ENCODE measurements around the gene TEX44.

Gene TEX44

GRCh38 chr2:231548752-231549151 lies 43.9 kb upstream of the TEX44 start:
- TF ChIP-seq TEAD4 (IDR thresholded peaks at IDR 0.05) (no peak), CEBPB (IDR thresholded peaks at IDR 0.05) (no peak), MAX (IDR thresholded peaks at IDR 0.05) (no peak), TCF12 (IDR thresholded peaks at IDR 0.05; ENCODE audit: low read depth) (no peak), YY1 (IDR thresholded peaks at IDR 0.05; ENCODE audit: low read depth) (no peak), USF1 (IDR thresholded peaks at IDR 0.05) (no peak), TAF1 (IDR thresholded peaks at IDR 0.05; ENCODE audit: low read depth) (no peak)

GRCh38 chr2:231549446-231550239 lies 43.0 kb upstream of the TEX44 start:
- no peak for TF ChIP-seq ZBTB7A (IDR thresholded peaks at IDR 0.05; ENCODE audit: low read depth)
- TF ChIP-seq CREB1 (IDR thresholded peaks at IDR 0.05; ENCODE audit: low read depth): no peak
- TF ChIP-seq TCF12 (IDR thresholded peaks at IDR 0.05; ENCODE audit: low read depth): no peak
- no peak for TF ChIP-seq CEBPB (IDR thresholded peaks at IDR 0.05)
- no peak for TF ChIP-seq EP300 (IDR thresholded peaks at IDR 0.05; ENCODE audit: borderline replicate concordance)
- no peak for TF ChIP-seq TAF1 (IDR thresholded peaks at IDR 0.05; ENCODE audit: low read depth)
- TF ChIP-seq FOXM1 (IDR thresholded peaks at IDR 0.05; ENCODE audit: borderline replicate concordance, low read depth): no peak
- no peak for TF ChIP-seq TEAD4 (IDR thresholded peaks at IDR 0.05)
- TF ChIP-seq MAX (IDR thresholded peaks at IDR 0.05): no peak
- no peak for TF ChIP-seq USF1 (IDR thresholded peaks at IDR 0.05)
- TF ChIP-seq NFIC (IDR thresholded peaks at IDR 0.05): no peak
- no peak for TF ChIP-seq REST (IDR thresholded peaks at IDR 0.05; ENCODE audit: low read depth)
- TF ChIP-seq YY1 (IDR thresholded peaks at IDR 0.05; ENCODE audit: low read depth): no peak
- no peak for TF ChIP-seq RAD21 (IDR thresholded peaks at IDR 0.05; ENCODE audit: low read depth)
- TF ChIP-seq EGR1 (IDR thresholded peaks at IDR 0.05): no peak

- TF ChIP-seq NFIC (IDR thresholded peaks at IDR 0.05) (no peak), ZBTB7A (IDR thresholded peaks at IDR 0.05; ENCODE audit: low read depth) (no peak), YY1 (IDR thresholded peaks at IDR 0.05; ENCODE audit: low read depth) (no peak), FOXM1 (IDR thresholded peaks at IDR 0.05; ENCODE audit: borderline replicate concordance, low read depth) (no peak), EGR1 (IDR thresholded peaks at IDR 0.05) (no peak)
Measured at GRCh38 chr2:231552752-231553151, 39.9 kb upstream of the TEX44 start.

- TF ChIP-seq RAD21 (IDR thresholded peaks at IDR 0.05; ENCODE audit: low read depth) (no peak), FOXM1 (IDR thresholded peaks at IDR 0.05; ENCODE audit: borderline replicate concordance, low read depth) (no peak), MAX (IDR thresholded peaks at IDR 0.05) (no peak), CREB1 (IDR thresholded peaks at IDR 0.05; ENCODE audit: low read depth) (no peak), EGR1 (IDR thresholded peaks at IDR 0.05) (no peak), CEBPB (IDR thresholded peaks at IDR 0.05) (no peak), EP300 (IDR thresholded peaks at IDR 0.05; ENCODE audit: borderline replicate concordance) (no peak), REST (IDR thresholded peaks at IDR 0.05; ENCODE audit: low read depth) (no peak), TAF1 (IDR thresholded peaks at IDR 0.05; ENCODE audit: low read depth) (no peak), YY1 (IDR thresholded peaks at IDR 0.05; ENCODE audit: low read depth) (no peak), TEAD4 (IDR thresholded peaks at IDR 0.05) (no peak), ZBTB7A (IDR thresholded peaks at IDR 0.05; ENCODE audit: low read depth) (no peak), NFIC (IDR thresholded peaks at IDR 0.05) (no peak)
Measured at GRCh38 chr2:231554327-231554726, 38.3 kb upstream of the TEX44 start.

- no peak for TF ChIP-seq CEBPB (IDR thresholded peaks at IDR 0.05)
- no peak for TF ChIP-seq TCF12 (IDR thresholded peaks at IDR 0.05; ENCODE audit: low read depth)
- no peak for TF ChIP-seq RAD21 (IDR thresholded peaks at IDR 0.05; ENCODE audit: low read depth)
- TF ChIP-seq EP300 (IDR thresholded peaks at IDR 0.05; ENCODE audit: borderline replicate concordance): no peak
- no peak for TF ChIP-seq MAX (IDR thresholded peaks at IDR 0.05)
- no peak for TF ChIP-seq ZBTB7A (IDR thresholded peaks at IDR 0.05; ENCODE audit: low read depth)
- no peak for TF ChIP-seq FOXM1 (IDR thresholded peaks at IDR 0.05; ENCODE audit: borderline replicate concordance, low read depth)
- no peak for TF ChIP-seq USF1 (IDR thresholded peaks at IDR 0.05)
- no peak for TF ChIP-seq NFIC (IDR thresholded peaks at IDR 0.05)
- TF ChIP-seq TEAD4 (IDR thresholded peaks at IDR 0.05): no peak
- TF ChIP-seq TAF1 (IDR thresholded peaks at IDR 0.05; ENCODE audit: low read depth): no peak
- TF ChIP-seq YY1 (IDR thresholded peaks at IDR 0.05; ENCODE audit: low read depth): no peak
- TF ChIP-seq EGR1 (IDR thresholded peaks at IDR 0.05): no peak
- TF ChIP-seq REST (IDR thresholded peaks at IDR 0.05; ENCODE audit: low read depth): no peak
- TF ChIP-seq CREB1 (IDR thresholded peaks at IDR 0.05; ENCODE audit: low read depth): no peak
Measured at GRCh38 chr2:231554748-231555545, 37.7 kb upstream of the TEX44 start.
